ENCODE data around the gene ARHGEF18. TPM values are rescaled to one million over a fixed set of nuclear protein-coding genes. Genes with fewer than 3 reads are reported as not detected.
"Not testable (repeated sequence)": the region's sequence is repeated elsewhere in the genome, so short reads cannot be mapped to it uniquely, and the experiment has no call there.

ARHGEF18 gene
- total RNA-seq: 42.5 and 44.4 TPM in 2 replicates

DNA sequence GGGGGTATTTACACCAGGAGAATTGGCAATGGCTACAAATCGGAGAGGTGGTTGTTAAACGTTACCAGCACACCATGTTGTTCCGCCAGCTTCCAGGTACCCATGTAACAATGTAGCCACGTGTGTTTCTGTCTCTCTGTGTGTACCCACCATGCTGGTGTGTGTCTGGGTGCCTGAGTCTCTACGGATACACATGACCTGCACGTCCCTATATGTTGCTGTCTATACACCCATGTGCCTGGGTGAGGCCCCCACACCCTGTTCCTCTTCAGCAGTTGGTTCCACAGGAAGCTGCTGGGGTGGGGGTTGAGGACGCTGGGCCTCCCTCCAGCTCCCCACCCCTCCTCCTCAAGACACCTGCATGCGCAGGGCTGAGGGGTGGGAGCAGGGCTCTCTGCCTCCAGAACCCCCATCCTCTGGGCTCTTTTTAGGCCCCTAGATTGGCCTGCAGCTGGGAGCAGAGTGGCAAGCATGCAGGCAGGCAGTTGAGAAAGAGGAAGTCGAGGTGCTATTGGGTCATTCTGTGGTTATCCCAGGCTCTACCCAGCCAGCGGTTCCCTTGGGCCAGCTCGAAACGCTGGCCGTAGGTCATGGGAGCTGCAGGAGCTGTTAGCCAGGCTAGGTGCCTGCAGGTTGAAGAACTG is at the start of gene ARHGEF18:
Gene ARHGEF18, plus strand, starts transcription at position 351 of the 644 bp plus-strand sequence. CDS start 13,954 bp downstream, outside the sequence.
- peak; percentile 51 for DNase-seq (ENCODE audit: low spot score)
- peaks cover 10% of the 10 kb centered on the region for H3K36me3 Mint-ChIP-seq (ENCODE audit: low read depth)
- peak within 1 kb of the TSS; percentile 88 for H3K27ac Mint-ChIP-seq
- peak within 1 kb of the TSS; percentile 84 for H3K4me3 Mint-ChIP-seq (ENCODE audit: low read depth)
- intact Hi-C loops (cut with micrococcal nuclease): no loop called here
- H3K27me3 Mint-ChIP-seq (ENCODE audit: low read depth): no peaks in the 10 kb centered on the region
- peaks cover 14% of the 10 kb centered on the region for H3K9me3 Mint-ChIP-seq
- peaks cover 44% of the 10 kb centered on the region for H3K4me1 Mint-ChIP-seq (ENCODE audit: low read depth)

DNA sequence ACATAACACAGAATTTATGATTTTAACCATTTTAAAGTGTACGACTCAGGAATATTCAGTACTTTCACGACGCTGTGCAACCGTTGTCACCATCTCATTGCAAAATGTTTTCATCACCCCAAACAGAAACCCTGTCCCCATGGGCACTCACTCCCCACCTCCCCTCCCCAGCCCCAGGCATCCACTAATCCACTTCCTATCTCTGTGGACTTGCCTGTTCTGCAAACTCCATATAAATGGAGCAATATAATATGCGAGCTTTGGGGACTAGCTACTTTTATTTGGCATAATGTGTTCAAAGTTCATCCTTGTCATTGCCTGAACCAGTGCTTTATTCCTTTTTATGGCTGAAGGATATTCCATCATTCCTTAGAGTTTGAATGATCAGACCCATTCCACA is 47.2 kb upstream of the ARHGEF18 start:
- Mint-ChIP-seq H3K27ac (no peak overlapping the region), H3K4me3 (ENCODE audit: low read depth) (no peak overlapping the region), H3K27me3 (ENCODE audit: low read depth) (peaks cover 8% of the 10 kb centered on the region), H3K36me3 (ENCODE audit: low read depth) (no peaks in the 10 kb centered on the region), H3K9me3 (no peaks in the 10 kb centered on the region), H3K4me1 (ENCODE audit: low read depth) (no peaks in the 10 kb centered on the region)
- no peak for DNase-seq (ENCODE audit: low spot score)
- intact Hi-C loops (cut with micrococcal nuclease): no loop called here

DNA sequence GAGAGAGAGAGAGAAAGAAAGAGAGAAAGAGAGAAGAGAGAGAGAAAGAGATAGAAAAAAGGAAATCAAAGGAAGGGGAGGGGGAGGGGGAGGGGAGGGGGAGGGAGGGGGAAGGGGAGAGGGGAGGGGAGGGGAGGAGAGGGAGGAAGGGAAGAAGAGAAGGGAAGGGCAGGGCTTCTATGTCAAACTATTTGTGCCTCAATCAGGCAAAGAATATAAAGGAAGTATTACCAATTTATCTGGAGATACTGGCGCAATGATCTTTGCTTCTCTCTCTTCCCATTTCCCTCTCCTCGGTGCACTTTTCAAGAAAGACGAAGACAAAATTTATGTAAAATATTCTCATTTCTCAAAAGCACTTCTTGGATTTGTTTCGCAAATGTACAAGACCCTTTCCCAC is 45.3 kb upstream of the ARHGEF18 start:
- intact Hi-C loops (cut with micrococcal nuclease): no loop called here
- Mint-ChIP-seq H3K27me3 (ENCODE audit: low read depth) (peaks cover 3% of the 10 kb centered on the region), H3K27ac (no peak overlapping the region), H3K36me3 (ENCODE audit: low read depth) (no peaks in the 10 kb centered on the region), H3K4me3 (ENCODE audit: low read depth) (no peak overlapping the region), H3K4me1 (ENCODE audit: low read depth) (no peaks in the 10 kb centered on the region), H3K9me3 (no peaks in the 10 kb centered on the region)
- DNase-seq (ENCODE audit: low spot score): no peak

DNA sequence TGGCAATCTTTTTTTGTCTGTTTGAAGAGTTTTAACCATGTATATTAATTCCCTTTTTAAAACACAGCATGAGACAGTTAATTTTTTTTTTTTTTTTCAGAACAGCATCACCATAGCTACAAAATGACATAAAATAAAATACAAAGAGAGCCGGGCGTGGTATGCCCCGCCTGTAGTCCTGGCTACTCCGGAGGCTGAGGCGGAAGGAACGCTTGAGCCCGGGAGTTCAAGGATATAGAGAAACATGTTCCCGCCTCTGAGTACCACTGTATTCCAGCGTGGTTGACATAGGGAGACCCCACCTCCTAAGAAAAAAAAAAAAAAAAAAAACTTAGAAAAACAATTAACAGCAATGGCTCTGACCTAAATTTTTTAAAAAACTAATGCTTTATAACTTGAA is 44.5 kb upstream of the ARHGEF18 start:
- intact Hi-C loops (cut with micrococcal nuclease): no loop called here
- H3K27ac Mint-ChIP-seq: no peak overlapping the region
- DNase-seq (ENCODE audit: low spot score): no peak
- H3K36me3 Mint-ChIP-seq (ENCODE audit: low read depth): no peaks in the 10 kb centered on the region
- H3K27me3 Mint-ChIP-seq (ENCODE audit: low read depth): peaks cover 3% of the 10 kb centered on the region
- no peak overlapping the region for H3K4me3 Mint-ChIP-seq (ENCODE audit: low read depth)
- H3K4me1 Mint-ChIP-seq (ENCODE audit: low read depth): no peaks in the 10 kb centered on the region
- no peaks in the 10 kb centered on the region for H3K9me3 Mint-ChIP-seq

DNA sequence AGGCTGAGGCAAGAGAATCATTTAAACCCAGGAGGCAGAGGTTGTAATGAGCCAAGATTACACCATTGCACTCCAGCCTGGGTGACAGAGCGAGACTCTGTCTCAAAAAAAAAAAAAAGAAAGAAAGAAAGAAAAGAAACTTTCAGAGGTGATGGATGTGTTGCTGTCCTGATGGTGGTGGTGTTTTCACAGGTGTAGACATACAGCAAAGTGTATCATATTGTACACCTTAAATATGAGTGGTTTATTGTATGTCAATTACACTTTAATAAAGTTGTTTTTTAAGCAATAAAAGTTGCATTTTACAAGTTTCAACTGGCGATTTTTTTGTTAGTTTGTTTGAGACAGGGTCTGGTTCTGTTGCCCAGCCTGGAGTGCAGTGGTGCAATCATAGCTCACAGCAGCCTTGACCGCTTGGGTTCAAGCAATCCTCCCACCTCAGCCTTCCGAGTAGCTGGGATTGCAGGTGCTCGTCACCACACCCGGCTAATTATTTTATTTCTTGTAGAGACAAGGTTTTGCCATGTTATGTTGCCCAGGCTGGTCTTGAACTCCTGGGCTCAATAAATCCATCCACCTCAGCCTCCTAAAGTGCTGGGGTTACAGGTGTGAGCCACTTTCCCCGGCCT is 41.0 kb upstream of the ARHGEF18 start:
- Mint-ChIP-seq H3K4me1 (ENCODE audit: low read depth) (no peaks in the 10 kb centered on the region), H3K27ac (no peak overlapping the region), H3K9me3 (no peaks in the 10 kb centered on the region), H3K4me3 (ENCODE audit: low read depth) (no peak overlapping the region), H3K27me3 (ENCODE audit: low read depth) (no peaks in the 10 kb centered on the region), H3K36me3 (ENCODE audit: low read depth) (no peaks in the 10 kb centered on the region)
- intact Hi-C loops (cut with micrococcal nuclease): no loop called here
- no peak for DNase-seq (ENCODE audit: low spot score)

DNA sequence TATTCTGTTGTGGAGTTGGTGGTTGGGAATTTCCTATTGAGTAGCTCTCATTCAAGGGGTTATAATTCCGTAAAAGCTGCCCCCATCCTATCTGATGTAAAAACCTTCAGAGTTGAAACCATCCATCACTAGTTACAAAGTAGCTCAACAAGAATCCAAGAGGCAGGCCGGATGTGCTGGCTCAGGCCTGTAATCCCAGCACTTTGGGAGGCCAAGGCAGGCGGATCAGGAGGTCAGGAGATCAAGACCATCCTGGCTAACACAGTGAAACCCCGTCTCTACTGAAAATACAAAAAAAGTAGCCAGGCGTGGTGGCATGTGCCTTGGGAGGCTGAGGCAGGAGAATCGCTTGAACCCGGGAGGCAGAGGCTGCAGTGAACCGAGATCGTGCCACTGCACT is 40.4 kb upstream of the ARHGEF18 start:
- H3K9me3 Mint-ChIP-seq; intact Hi-C loops (cut with micrococcal nuclease); H3K27ac Mint-ChIP-seq; H3K4me3 Mint-ChIP-seq (ENCODE audit: low read depth); H3K4me1 Mint-ChIP-seq (ENCODE audit: low read depth); H3K27me3 Mint-ChIP-seq (ENCODE audit: low read depth); DNase-seq (ENCODE audit: low spot score); H3K36me3 Mint-ChIP-seq (ENCODE audit: low read depth): not testable (repeated sequence)

DNA sequence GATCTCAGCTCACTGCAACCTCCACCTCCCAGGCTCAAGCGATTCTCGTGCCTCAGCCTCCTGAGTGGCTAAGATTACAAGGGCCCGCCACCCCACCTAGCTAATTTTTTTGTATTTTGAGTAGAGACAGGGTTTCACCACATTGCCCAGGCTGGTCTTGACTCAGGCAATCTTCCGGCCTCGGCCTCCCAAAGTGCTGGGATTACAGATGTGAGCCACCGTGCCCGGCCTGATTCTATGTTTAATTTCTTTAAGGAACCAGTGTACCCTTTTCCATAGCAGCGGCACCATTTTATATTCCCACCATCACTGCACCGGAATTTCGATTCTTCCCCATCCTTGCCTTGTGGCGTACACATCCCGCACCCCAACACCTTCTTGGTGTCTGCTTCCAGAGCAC is 36.8 kb upstream of the ARHGEF18 start:
- no peak for DNase-seq (ENCODE audit: low spot score)
- H3K27ac Mint-ChIP-seq: no peak overlapping the region
- no peaks in the 10 kb centered on the region for H3K4me1 Mint-ChIP-seq (ENCODE audit: low read depth)

DNA sequence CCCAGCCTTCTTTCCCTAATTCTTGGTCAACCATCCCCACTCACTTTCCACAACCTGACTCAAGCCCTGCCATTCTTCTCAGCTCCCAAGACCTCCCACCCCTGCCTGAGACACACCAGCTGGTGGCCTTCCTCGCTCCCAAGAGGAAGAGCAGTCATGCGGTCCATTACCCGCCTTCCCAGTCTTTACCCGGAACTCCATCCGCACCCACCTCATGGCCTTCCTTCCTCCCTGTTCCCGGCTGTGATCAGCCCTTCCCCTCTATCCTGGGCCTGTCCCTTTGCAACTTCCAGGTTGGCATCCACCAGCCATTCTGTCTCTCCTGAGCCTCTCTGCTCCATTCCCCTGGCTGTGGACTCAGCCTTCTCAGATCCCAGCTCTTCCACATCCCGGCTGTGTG is 35.9 kb upstream of the ARHGEF18 start:
- Mint-ChIP-seq H3K27me3 (ENCODE audit: low read depth) (no peaks in the 10 kb centered on the region), H3K4me3 (ENCODE audit: low read depth) (no peak overlapping the region), H3K9me3 (no peaks in the 10 kb centered on the region), H3K27ac (no peak overlapping the region), H3K4me1 (ENCODE audit: low read depth) (no peaks in the 10 kb centered on the region), H3K36me3 (ENCODE audit: low read depth) (no peaks in the 10 kb centered on the region)
- intact Hi-C loops (cut with micrococcal nuclease): no loop called here
- DNase-seq (ENCODE audit: low spot score): no peak

More for the DNA sequence above, 36.8 kb upstream of the ARHGEF18 start:
- Mint-ChIP-seq H3K9me3 (no peaks in the 10 kb centered on the region), H3K36me3 (ENCODE audit: low read depth) (no peaks in the 10 kb centered on the region), H3K4me3 (ENCODE audit: low read depth) (no peak overlapping the region), H3K27me3 (ENCODE audit: low read depth) (no peaks in the 10 kb centered on the region)
- intact Hi-C loops (cut with micrococcal nuclease): no loop called here

DNA sequence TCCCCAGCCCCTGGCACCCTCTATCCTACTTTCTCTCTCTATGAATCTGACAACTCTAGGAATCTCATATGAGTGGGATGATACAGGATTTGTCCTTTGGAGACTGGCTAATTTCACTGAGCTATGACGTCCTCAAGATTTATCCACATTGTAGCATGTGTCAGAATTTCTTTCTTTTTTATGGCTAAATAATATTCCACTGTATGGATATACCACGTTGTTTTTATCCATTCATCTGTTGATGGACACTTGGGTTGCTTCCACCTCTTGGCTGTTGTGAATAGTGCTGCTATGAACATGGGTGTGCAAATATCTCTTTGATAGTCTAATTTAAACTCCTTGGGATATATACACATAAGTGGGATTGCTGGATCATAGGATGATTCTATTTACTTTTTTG is 30.6 kb upstream of the ARHGEF18 start:
- intact Hi-C loops (cut with micrococcal nuclease): no loop called here
- Mint-ChIP-seq H3K9me3 (peaks cover 6% of the 10 kb centered on the region), H3K36me3 (ENCODE audit: low read depth) (no peaks in the 10 kb centered on the region), H3K4me1 (ENCODE audit: low read depth) (no peaks in the 10 kb centered on the region), H3K27ac (no peak overlapping the region), H3K27me3 (ENCODE audit: low read depth) (no peaks in the 10 kb centered on the region), H3K4me3 (ENCODE audit: low read depth) (no peak overlapping the region)
- DNase-seq (ENCODE audit: low spot score): no peak

DNA sequence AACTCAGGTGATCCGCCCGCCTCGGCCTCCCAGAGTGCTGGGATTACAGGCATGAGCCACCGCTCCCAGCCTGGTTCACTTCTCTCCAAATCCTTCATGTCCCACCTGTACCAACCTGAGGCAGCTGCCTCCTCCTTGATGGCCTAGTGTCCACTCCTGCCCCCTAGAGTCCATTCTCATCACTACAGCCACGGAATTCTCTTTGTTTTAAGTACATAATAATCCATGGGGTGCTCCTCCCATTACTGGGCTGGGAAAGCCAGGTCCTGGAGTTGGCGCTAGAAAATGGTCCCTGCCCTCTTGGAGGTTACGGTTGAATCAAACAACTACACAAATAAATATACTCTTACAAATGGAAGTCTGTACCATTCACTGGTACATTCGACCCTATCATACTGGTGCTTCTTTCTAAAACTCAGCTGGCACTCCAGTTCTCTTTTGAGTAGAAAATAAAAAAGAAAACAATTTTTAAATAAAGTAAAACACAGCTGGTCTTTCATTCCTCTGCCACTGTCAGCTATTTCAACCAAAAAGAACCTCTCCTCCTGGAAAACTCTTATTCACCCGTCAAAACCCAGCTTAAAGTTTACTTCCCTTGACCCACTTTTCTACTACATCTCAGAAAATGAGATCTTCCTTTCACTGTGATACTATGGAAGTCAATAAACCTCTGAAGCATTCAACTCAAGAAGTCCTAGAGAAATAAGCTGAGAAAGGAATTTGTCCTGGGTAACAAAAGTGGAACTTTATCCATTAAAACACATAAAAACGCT is 22.4 kb upstream of the ARHGEF18 start:
- Mint-ChIP-seq H3K27ac (no peak overlapping the region), H3K27me3 (ENCODE audit: low read depth) (peaks cover 2% of the 10 kb centered on the region), H3K9me3 (no peaks in the 10 kb centered on the region), H3K4me3 (ENCODE audit: low read depth) (no peak overlapping the region), H3K4me1 (ENCODE audit: low read depth) (no peaks in the 10 kb centered on the region), H3K36me3 (ENCODE audit: low read depth) (no peaks in the 10 kb centered on the region)
- intact Hi-C loops (cut with micrococcal nuclease): no loop called here
- DNase-seq (ENCODE audit: low spot score): peak; percentile 20

DNA sequence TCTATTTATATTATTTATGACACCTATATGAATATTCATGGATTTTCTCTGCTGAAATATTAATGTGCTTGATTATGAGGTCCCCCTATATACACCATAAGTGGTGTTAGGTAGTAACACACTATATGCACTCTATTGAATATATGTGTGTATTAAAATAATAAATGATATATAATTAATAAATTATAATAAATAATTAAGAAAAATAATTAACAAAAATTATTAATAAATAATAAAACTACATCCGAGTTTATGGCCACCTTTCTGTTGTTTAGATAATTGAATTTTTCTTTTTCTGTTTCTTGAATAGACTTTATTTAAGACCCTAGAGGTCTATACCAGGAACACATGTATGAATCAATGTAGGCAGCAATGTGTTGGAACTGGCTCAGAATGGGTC is 20.9 kb upstream of the ARHGEF18 start:
- no peak for DNase-seq (ENCODE audit: low spot score)
- H3K9me3 Mint-ChIP-seq: no peaks in the 10 kb centered on the region
- no peak overlapping the region for H3K27ac Mint-ChIP-seq
- H3K4me1 Mint-ChIP-seq (ENCODE audit: low read depth): no peaks in the 10 kb centered on the region
- intact Hi-C loops (cut with micrococcal nuclease): no loop called here
- H3K27me3 Mint-ChIP-seq (ENCODE audit: low read depth): peaks cover 2% of the 10 kb centered on the region
- no peaks in the 10 kb centered on the region for H3K36me3 Mint-ChIP-seq (ENCODE audit: low read depth)
- H3K4me3 Mint-ChIP-seq (ENCODE audit: low read depth): no peak overlapping the region

DNA sequence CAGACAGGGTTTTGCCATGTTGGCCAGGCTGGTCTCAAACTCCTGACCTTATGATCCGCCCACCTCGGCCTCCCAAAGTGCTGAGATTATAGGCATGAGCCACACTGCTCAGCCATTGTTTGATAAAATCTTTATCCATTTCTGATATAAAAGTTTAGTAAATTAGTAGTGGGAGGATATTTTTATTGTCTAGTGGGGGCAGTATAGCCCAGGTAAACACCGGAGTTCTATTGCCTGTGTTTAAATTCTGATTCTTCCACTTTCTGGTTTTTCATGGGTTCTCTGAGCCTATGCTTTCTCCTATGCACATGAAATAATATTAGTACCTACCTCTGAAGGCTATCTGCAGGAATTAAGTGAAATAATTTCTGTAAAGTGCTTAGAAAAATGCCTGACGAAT is 20.1 kb upstream of the ARHGEF18 start:
- H3K27me3 Mint-ChIP-seq (ENCODE audit: low read depth): peaks cover 2% of the 10 kb centered on the region
- H3K4me1 Mint-ChIP-seq (ENCODE audit: low read depth): no peaks in the 10 kb centered on the region
- H3K36me3 Mint-ChIP-seq (ENCODE audit: low read depth): no peaks in the 10 kb centered on the region
- intact Hi-C loops (cut with micrococcal nuclease): no loop called here
- H3K4me3 Mint-ChIP-seq (ENCODE audit: low read depth): no peak overlapping the region
- no peaks in the 10 kb centered on the region for H3K9me3 Mint-ChIP-seq
- no peak overlapping the region for H3K27ac Mint-ChIP-seq
- no peak for DNase-seq (ENCODE audit: low spot score)

DNA sequence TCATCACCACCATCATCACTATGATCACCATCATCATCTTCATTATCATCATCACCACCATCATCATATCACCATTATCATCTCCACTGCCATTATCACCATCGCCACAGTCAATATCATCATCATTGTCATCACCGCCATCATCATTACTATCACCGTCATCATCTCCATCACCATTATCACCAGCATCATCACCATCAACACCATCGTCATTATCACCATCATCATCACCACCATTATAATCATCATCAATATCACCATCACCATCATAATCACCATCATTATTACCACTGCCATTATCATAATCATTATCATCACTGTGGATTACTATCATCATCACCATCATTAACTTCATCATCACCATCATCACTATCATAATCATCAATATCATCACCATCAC is 17.3 kb upstream of the ARHGEF18 start:
- Mint-ChIP-seq H3K4me3 (ENCODE audit: low read depth) (no peak overlapping the region), H3K36me3 (ENCODE audit: low read depth) (no peaks in the 10 kb centered on the region)

More for the DNA sequence above, 17.3 kb upstream of the ARHGEF18 start:
- H3K27ac Mint-ChIP-seq: no peak overlapping the region
- H3K27me3 Mint-ChIP-seq (ENCODE audit: low read depth): no peaks in the 10 kb centered on the region
- no peaks in the 10 kb centered on the region for H3K4me1 Mint-ChIP-seq (ENCODE audit: low read depth)
- H3K9me3 Mint-ChIP-seq: no peaks in the 10 kb centered on the region
- no peak for DNase-seq (ENCODE audit: low spot score)
- intact Hi-C loops (cut with micrococcal nuclease): no loop called here

All from activated T-helper 2 cell treated with anti-CD3 and anti-CD28 coated beads, Interferon-gamma antibody, Interleukin-2, Interleukin-4, amounts not matched to agents 10 μg/mL and 5 μg/mL and 100 μg/mL, durations not matched to agents 14 hours and 24 hours and 36 hours (primary cell).